A673 (cell line): ENCODE measurements around the gene EIF4G1. TPM values are rescaled to one million over a fixed set of nuclear protein-coding genes. Genes with fewer than 3 reads are reported as not detected.
"Not testable (repeated sequence)": the region's sequence is repeated elsewhere in the genome, so short reads cannot be mapped to it uniquely, and the experiment has no call there.

Source experiments
- BruUV-seq: library from RNA; stranded (reverse); fragments of 400-500 nt; replicated peaks from 2 replicates; lab custom pipeline; 2021; lab: Mats Ljungman, UMichigan
- CTCF ChIA-PET: fragments of 300-600 bp; sonication (Branson Sonifier 250); formaldehyde crosslinking; loops from one replicate; lab custom pipeline; 2022; ENCODE audit warnings: antibody characterized with exemption; lab: Charles Lee
- POLR2A ChIA-PET: fragments of 300-600 bp; sonication (Branson Sonifier 250); formaldehyde crosslinking; loops from one replicate; lab custom pipeline; 2022; ENCODE audit warnings: antibody characterized with exemption; ENCODE audit not compliant: low non-redundant PET; lab: Charles Lee
- DNase-seq: peaks from one replicate; pipeline ENCODE4 v3.0.0-alpha.2; 2015; ENCODE audit warnings: low spot score
- H3K27ac ChIP-seq: fragments of 200-600 bp; sonication (generic); 2 replicates; pipeline ENCODE4 v1.5.1; 2016; ENCODE audit warnings: mixed run types, low read depth, mild to moderate bottlenecking, mixed read lengths, antibody characterized with exemption, low read length; ENCODE audit not compliant: poor library complexity, severe bottlenecking
- H3K27me3 ChIP-seq: fragments of 200-600 bp; sonication (generic); replicated peaks from 2 replicates; pipeline ENCODE4 v1.6.1; 2017; ENCODE audit warnings: mixed run types, low read depth, mild to moderate bottlenecking, mixed read lengths, antibody characterized with exemption, low read length; ENCODE audit not compliant: insufficient read depth, poor library complexity
- H3K36me3 ChIP-seq: fragments of 200-600 bp; sonication (generic); 2 replicates; pipeline ENCODE4 v1.6.1; 2016; ENCODE audit warnings: mixed run types, mild to moderate bottlenecking, mixed read lengths, antibody characterized with exemption, low read length; ENCODE audit not compliant: insufficient read depth, poor library complexity, severe bottlenecking
- H3K4me1 ChIP-seq: fragments of 200-600 bp; sonication (generic); 2 replicates; pipeline ENCODE4 v1.6.1; 2017; ENCODE audit warnings: mixed run types, mild to moderate bottlenecking, mixed read lengths, antibody characterized with exemption, low read length; ENCODE audit not compliant: insufficient read depth, poor library complexity, severe bottlenecking
- H3K4me3 ChIP-seq: fragments of 200-600 bp; sonication (generic); 2 replicates; pipeline ENCODE4 v1.5.1; 2016; ENCODE audit warnings: low read depth, mixed run types, mild to moderate bottlenecking, mixed read lengths, low read length; ENCODE audit not compliant: poor library complexity, severe bottlenecking
- H3K9me3 ChIP-seq: fragments of 200-600 bp; sonication (generic); 2 replicates; pipeline ENCODE4 v1.6.1; 2016; ENCODE audit warnings: mixed run types, low read depth, mild to moderate bottlenecking, mixed read lengths, antibody characterized with exemption, low read length; ENCODE audit not compliant: poor library complexity, severe bottlenecking
- EZH2 ChIP-seq: fragments of 200-600 bp; sonication (generic); IDR thresholded peaks from 2 replicates; pipeline ENCODE4 v1.6.1; 2017; ENCODE audit warnings: borderline replicate concordance, low read depth, mild to moderate bottlenecking, mixed read lengths, antibody characterized with exemption, low read length; ENCODE audit not compliant: poor library complexity, severe bottlenecking
- intact Hi-C: fragments of 100-400 bp; cut with micrococcal nuclease; formaldehyde crosslinking; loops from one replicate; pipeline ENCODE4 v1.10.0; 2022; ENCODE audit not compliant: unreplicated experiment
- total RNA-seq: library from RNA; stranded (reverse); gene quantifications from 2 replicates; pipeline ENCODE4 v1.2.3, GENCODE V29; 2021
- TF ChIP-seq, protein P1 (sequence below): fragments of 300-800, 200-600 bp; sonication (generic); conservative IDR thresholded peaks from 2 replicates; pipeline ENCODE4 v1.5.1; 2017; ENCODE audit warnings: low read depth, mild to moderate bottlenecking, antibody characterized with exemption, low read length, moderate library complexity, mixed read lengths

EIF4G1 gene
- total RNA-seq, 1 experiment from 2014 or later: 559 TPM

DNA sequence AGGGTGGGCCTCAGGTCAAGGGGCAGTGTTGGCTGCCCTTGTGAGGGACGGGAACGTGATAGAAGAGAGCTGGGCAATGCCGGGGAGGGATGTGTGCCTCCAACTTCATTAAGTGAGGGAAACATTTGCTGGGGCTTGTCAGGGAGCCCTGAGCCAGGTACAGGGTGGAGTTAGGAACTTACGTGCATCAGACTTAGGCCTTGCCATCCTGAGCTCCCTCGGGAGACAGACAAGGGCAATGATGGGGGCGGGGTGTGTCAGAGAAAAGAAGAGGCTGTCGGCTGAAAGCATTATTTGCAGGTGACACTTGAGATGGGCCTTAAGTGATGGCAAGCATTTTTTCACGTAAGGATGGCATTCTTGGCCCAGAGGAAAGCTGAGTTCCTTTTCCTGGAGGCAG, 24.6 kb downstream of the EIF4G1 start:
- TF ChIP-seq, protein P1, sequence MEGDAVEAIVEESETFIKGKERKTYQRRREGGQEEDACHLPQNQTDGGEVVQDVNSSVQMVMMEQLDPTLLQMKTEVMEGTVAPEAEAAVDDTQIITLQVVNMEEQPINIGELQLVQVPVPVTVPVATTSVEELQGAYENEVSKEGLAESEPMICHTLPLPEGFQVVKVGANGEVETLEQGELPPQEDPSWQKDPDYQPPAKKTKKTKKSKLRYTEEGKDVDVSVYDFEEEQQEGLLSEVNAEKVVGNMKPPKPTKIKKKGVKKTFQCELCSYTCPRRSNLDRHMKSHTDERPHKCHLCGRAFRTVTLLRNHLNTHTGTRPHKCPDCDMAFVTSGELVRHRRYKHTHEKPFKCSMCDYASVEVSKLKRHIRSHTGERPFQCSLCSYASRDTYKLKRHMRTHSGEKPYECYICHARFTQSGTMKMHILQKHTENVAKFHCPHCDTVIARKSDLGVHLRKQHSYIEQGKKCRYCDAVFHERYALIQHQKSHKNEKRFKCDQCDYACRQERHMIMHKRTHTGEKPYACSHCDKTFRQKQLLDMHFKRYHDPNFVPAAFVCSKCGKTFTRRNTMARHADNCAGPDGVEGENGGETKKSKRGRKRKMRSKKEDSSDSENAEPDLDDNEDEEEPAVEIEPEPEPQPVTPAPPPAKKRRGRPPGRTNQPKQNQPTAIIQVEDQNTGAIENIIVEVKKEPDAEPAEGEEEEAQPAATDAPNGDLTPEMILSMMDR: no peak
- no peak for TF ChIP-seq EZH2

DNA sequence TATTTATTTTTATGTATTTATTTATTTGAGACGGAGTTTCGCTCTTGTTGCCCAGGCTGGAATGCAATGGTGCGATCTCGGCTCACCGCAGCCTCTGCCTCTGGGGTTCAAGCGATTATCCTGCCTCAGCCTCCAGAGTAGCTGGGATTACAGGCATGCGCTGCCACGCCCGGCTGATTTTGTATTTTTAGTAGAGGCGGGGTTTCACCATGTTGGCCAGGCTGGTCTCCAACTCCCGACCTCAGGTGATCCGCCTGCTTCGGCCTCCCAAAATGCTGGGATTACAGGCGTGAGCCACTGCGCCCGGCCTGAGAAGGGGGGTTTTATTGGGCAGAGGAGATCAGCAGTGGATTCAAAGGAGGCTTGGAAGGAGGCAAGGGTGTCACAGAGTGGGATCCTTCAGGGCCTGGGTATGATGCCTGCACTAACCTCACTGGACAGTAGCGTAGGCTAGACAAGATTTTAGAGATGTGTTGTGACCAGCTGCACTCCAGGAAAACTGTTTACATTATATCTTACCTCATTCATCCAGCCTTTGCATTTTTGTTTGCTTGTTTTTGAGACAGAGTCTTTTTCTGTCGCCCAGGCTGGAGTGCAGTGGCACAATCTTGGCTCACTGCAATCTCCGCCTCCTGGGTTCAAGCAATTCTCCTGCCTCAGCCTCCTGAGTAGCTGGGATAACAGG, 25.2 kb downstream of the EIF4G1 start:
- peaks cover 12% of the 10 kb centered on the region for H3K36me3 ChIP-seq
- H3K9me3 ChIP-seq, DNase-seq, H3K27ac ChIP-seq, BruUV-seq, H3K27me3 ChIP-seq, POLR2A ChIA-PET, H3K4me3 ChIP-seq, CTCF ChIA-PET, intact Hi-C loops: not testable (repeated sequence)
- peaks cover 30% of the 10 kb centered on the region for H3K4me1 ChIP-seq

More for the DNA sequence above, 24.6 kb downstream of the EIF4G1 start:
- Histone ChIP-seq H3K4me1 (peaks cover 30% of the 10 kb centered on the region), H3K4me3 (no peak overlapping the region), H3K36me3 (peaks cover 17% of the 10 kb centered on the region), H3K9me3 (no peaks in the 10 kb centered on the region), H3K27ac (no peak overlapping the region), H3K27me3 (no peaks in the 10 kb centered on the region)
- ChIA-PET POLR2A (no interaction called here), CTCF (interaction anchor here (1.1 kb wide), 1 partner anchor 28 kb away, joined by 3 read pairs; no protein-coding TSS in a partner anchor)
- BruUV-seq: no TSS peak
- intact Hi-C loops: no loop called here
- DNase-seq: no peak

DNA sequence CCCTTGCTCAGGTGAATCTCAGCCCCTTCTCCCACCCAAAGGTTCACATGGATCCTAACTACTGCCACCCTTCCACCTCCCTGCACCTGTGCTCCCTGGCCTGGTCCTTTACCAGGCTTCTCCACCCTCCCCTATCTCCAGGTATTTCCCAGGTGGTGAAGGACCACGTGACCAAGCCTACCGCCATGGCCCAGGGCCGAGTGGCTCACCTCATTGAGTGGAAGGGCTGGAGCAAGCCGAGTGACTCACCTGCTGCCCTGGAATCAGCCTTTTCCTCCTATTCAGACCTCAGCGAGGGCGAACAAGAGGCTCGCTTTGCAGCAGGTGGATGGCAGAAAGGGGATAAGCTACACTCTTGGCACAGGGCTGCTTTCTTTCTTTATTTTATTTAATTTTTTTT, 27.5 kb downstream of the EIF4G1 start:
- peaks cover 5% of the 10 kb centered on the region for H3K36me3 ChIP-seq
- no TSS peak for BruUV-seq
- DNase-seq: no peak
- POLR2A ChIA-PET: no interaction called here
- CTCF ChIA-PET: no interaction called here
- H3K27me3 ChIP-seq: no peaks in the 10 kb centered on the region
- no peak for TF ChIP-seq EZH2
- TF ChIP-seq, protein P1: no peak
- H3K4me1 ChIP-seq: peaks cover 31% of the 10 kb centered on the region
- no peak overlapping the region for H3K4me3 ChIP-seq
- no peak overlapping the region for H3K27ac ChIP-seq
- H3K9me3 ChIP-seq: no peaks in the 10 kb centered on the region
- intact Hi-C loops: no loop called here
